PFSK-1 (cell line): ENCODE measurements around the gene NCAM1.

ENCODE experiments used
- POLR2AphosphoS5 ChIP-seq: IDR thresholded peaks from 2 replicates; pipeline ENCODE4 v1.6.1; 2012; ENCODE audit warnings: low read depth, mild to moderate bottlenecking, control low read depth, low read length, moderate library complexity
- REST ChIP-seq, 2 experiments: IDR thresholded peaks; 2 replicates each; pipeline versions ENCODE4 v1.6.1 to v1.8.0; 2011 to 2012; ENCODE audit warnings: low read depth in 2 of 2, low read length in 2 of 2, control low read depth in 1 of 2, inconsistent platforms in 1 of 2, mild to moderate bottlenecking in 1 of 2, moderate library complexity in 1 of 2; ENCODE audit not compliant: insufficient read depth in 1 of 2
- SIN3A ChIP-seq: IDR thresholded peaks from 2 replicates; pipeline ENCODE4 v1.6.1; 2012; ENCODE audit warnings: mild to moderate bottlenecking, low read length, moderate library complexity, borderline replicate concordance; ENCODE audit not compliant: insufficient read depth
- TAF1 ChIP-seq: IDR thresholded peaks from 2 replicates; pipeline ENCODE4 v1.6.1; 2012; ENCODE audit warnings: low read length, control low read depth, borderline replicate concordance; ENCODE audit not compliant: insufficient read depth

- TF ChIP-seq REST (IDR thresholded peaks at IDR 0.05; ENCODE audit: insufficient read depth in 1 of 2, low read depth in 2 of 2, low read length in 2 of 2) (no peak), TAF1 (no peak), SIN3A (no peak), POLR2AphosphoS5 (no peak)
These were observed 301.4 kb downstream of the NCAM1 start for GRCh38 chr11:113262594-113262993.
